K562 treated with DMSO at 1 percent for 4 hours (cell line): Measurements from ENCODE around the gene VLDLR. TPM values are rescaled to one million over a fixed set of nuclear protein-coding genes. Genes with fewer than 3 reads are reported as not detected.

Experiments used
- total RNA-seq: library from RNA; unstranded; fragments of 300-600 nt; gene quantifications from 2 replicates; pipeline ENCODE4 v1.2.3, GENCODE V29; 2022; ENCODE audit not compliant: insufficient read depth

Gene VLDLR
- total RNA-seq = 0.97 and 1.8 TPM in 2 replicates

GRCh38 chr9:2621722-2622460, at the start of gene VLDLR:
Gene VLDLR, plus strand, starts transcription at chr9:2621787. Its CDS starts 403 bp downstream, at chr9:2622190.

Other genes with a start within 250 kb of the VLDLR start
- not detected in 2 replicates for gene KCNV2, start 95.7 kb downstream of the VLDLR start, total RNA-seq
- gene PUM3, start 222.3 kb downstream of the VLDLR start, total RNA-seq = 4.4 and 5.5 TPM in 2 replicates